MM.1S (cell line): ENCODE data around the gene HNF4A.

ENCODE experiments used
- DNase-seq: peaks from one replicate; pipeline ENCODE4 v3.0.0-alpha.2; 2015
- H2AFZ ChIP-seq: fragments of 300-600 bp; sonication (generic); 2 replicates; pipeline ENCODE4 v1.6.0; 2016; ENCODE audit warnings: antibody characterized with exemption, low read length
- H3F3A ChIP-seq: fragments of 300-600 bp; sonication (generic); 2 replicates; pipeline ENCODE4 v1.6.1; 2016; ENCODE audit warnings: mild to moderate bottlenecking, antibody characterized with exemption, low read length, moderate library complexity, mixed read lengths; ENCODE audit not compliant: insufficient read depth
- H3K27ac ChIP-seq: fragments of 300-600 bp; sonication (generic); 2 replicates; pipeline ENCODE4 v1.5.1; 2016; ENCODE audit warnings: mild to moderate bottlenecking, low read length
- H3K27me3 ChIP-seq: fragments of 300-600 bp; sonication (generic); replicated peaks from 2 replicates; pipeline ENCODE4 v1.6.0; 2016; ENCODE audit warnings: low read length; ENCODE audit not compliant: insufficient read depth
- H3K36me3 ChIP-seq: fragments of 300-600 bp; sonication (generic); replicated peaks from 2 replicates; pipeline ENCODE4 v1.6.1; 2016; ENCODE audit warnings: mild to moderate bottlenecking, low read length, mixed read lengths; ENCODE audit not compliant: insufficient read depth
- H3K4me1 ChIP-seq: fragments of 300-600 bp; sonication (generic); 2 replicates; pipeline ENCODE4 v1.6.1; 2016; ENCODE audit warnings: low read length, mixed read lengths
- H3K4me2 ChIP-seq: fragments of 300-600 bp; sonication (generic); 2 replicates; pipeline ENCODE4 v1.6.0; 2016; ENCODE audit warnings: low read depth, low read length
- H3K4me3 ChIP-seq: fragments of 300-600 bp; sonication (generic); 2 replicates; pipeline ENCODE4 v1.5.1; 2016; ENCODE audit warnings: low read length, mixed read lengths
- H3K79me2 ChIP-seq: fragments of 300-600 bp; sonication (generic); 2 replicates; pipeline ENCODE4 v1.6.1; 2016; ENCODE audit warnings: mixed run types, low read length, mixed read lengths
- H3K9ac ChIP-seq: fragments of 300-600 bp; sonication (generic); 2 replicates; pipeline ENCODE4 v1.6.1; 2016; ENCODE audit warnings: low read length, mixed read lengths
- H3K9me2 ChIP-seq: fragments of 300-600 bp; sonication (generic); replicated peaks from 2 replicates; pipeline ENCODE4 v1.6.1; 2016; ENCODE audit warnings: mild to moderate bottlenecking, low read length, mixed read lengths; ENCODE audit not compliant: insufficient read depth
- H3K9me3 ChIP-seq: fragments of 300-600 bp; sonication (generic); replicated peaks from 2 replicates; pipeline ENCODE4 v1.6.1; 2016; ENCODE audit warnings: mild to moderate bottlenecking, low read length, mixed read lengths; ENCODE audit not compliant: insufficient read depth
- H4K20me1 ChIP-seq: fragments of 300-600 bp; sonication (generic); 2 replicates; pipeline ENCODE4 v1.6.1; 2016; ENCODE audit warnings: mild to moderate bottlenecking, low read length, moderate library complexity, mixed read lengths; ENCODE audit not compliant: insufficient read depth
- EZH2 ChIP-seq: fragments of 300-600 bp; sonication (generic); optimal IDR thresholded peaks from 2 replicates; pipeline ENCODE3; 2017; ENCODE audit warnings: low read depth, mild to moderate bottlenecking, antibody characterized with exemption, low read length, mixed read lengths
- EZH2phosphoT487 ChIP-seq: fragments of 300-600 bp; sonication (generic); IDR thresholded peaks from 2 replicates; pipeline ENCODE4 v1.6.1; 2018; ENCODE audit warnings: antibody characterized with exemption, low read length
- TF ChIP-seq, protein P1 (sequence below): fragments of 300-600 bp; sonication (generic); IDR thresholded peaks from 2 replicates; pipeline ENCODE4 v1.5.1; 2016; ENCODE audit warnings: antibody characterized with exemption, low read length, mixed read lengths

Gene HNF4A

DNA sequence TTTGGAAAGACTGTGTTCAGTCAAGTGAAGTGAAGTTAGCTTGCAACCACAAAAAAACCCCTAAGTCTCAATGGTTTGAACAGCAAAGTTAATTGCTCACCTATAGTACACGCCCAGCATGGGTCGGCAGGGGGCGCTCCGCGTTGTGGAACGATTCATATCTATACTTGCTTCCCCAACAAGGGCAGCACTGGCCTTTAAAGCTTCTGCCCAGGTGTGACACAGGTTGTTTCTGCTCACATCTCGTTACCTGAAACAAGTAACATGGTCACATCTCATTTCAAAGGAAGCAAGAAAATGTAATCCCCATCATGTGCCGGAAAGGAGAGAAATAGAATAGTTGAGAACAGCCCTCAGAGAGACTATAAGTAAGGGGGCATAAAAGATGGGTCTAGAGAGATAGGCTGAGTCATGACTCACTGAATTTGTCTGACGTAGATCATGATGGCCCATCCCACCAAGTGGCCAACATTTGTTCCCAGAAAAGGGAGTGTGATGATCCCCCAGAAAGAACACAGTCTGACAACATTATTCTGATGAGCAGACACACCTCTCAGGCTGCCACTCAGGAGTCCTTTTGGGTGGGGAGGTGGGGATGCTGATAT lies 29.0 kb downstream of the HNF4A start:
- Histone ChIP-seq H3K9me3 (no peaks in the 10 kb centered on the region), H3K4me3 (no peak overlapping the region), H3K79me2 (no peaks in the 10 kb centered on the region), H3K4me1 (peaks cover 4% of the 10 kb centered on the region; the same call in 1 of the 2 replicates), H3K27me3 (peaks cover 8% of the 10 kb centered on the region), H3K9me2 (no peaks in the 10 kb centered on the region), H3K27ac (no peak overlapping the region), H3K9ac (no peak overlapping the region), H2AFZ (no peak overlapping the region), H3K4me2 (no peak overlapping the region), H4K20me1 (no peaks in the 10 kb centered on the region), H3F3A (no peaks in the 10 kb centered on the region), H3K36me3 (no peaks in the 10 kb centered on the region)
- DNase-seq: peak; percentile 79
- TF ChIP-seq EZH2: no peak
- TF ChIP-seq, protein P1, sequence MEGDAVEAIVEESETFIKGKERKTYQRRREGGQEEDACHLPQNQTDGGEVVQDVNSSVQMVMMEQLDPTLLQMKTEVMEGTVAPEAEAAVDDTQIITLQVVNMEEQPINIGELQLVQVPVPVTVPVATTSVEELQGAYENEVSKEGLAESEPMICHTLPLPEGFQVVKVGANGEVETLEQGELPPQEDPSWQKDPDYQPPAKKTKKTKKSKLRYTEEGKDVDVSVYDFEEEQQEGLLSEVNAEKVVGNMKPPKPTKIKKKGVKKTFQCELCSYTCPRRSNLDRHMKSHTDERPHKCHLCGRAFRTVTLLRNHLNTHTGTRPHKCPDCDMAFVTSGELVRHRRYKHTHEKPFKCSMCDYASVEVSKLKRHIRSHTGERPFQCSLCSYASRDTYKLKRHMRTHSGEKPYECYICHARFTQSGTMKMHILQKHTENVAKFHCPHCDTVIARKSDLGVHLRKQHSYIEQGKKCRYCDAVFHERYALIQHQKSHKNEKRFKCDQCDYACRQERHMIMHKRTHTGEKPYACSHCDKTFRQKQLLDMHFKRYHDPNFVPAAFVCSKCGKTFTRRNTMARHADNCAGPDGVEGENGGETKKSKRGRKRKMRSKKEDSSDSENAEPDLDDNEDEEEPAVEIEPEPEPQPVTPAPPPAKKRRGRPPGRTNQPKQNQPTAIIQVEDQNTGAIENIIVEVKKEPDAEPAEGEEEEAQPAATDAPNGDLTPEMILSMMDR: peak; percentile 92

DNA sequence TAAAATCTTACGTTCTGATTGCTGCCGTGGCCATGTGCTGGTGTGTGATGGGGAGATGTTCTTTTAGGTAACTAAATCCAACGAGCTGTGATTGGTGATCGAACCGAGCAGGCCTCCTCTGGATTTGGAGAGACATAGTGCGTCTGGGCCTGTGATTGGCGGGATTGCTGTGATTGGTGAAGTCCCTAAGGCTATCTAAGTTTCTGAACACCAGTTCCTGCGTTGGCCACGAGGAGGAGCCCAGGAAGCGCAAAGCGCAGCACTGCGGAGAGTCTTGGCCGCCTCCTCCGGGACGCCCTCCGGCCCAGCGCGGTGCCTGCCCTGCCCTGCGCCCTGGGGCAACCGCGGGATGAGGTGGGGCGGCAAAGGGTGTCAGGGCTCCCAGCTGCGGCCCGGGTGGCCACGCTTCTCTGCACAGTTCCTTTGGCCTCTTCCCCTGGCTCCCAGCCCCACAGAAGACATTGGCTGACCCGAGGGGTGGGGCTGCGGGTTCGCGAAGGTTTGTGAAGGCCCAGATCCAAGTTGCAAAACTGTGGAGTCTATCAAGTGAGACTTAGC lies 33.0 kb downstream of the HNF4A start:
- Histone ChIP-seq H3K27me3 (peaks cover 10% of the 10 kb centered on the region), H3K4me3 (peak overlapping the region; percentile 48), H3K9me3 (no peaks in the 10 kb centered on the region), H3K9me2 (no peaks in the 10 kb centered on the region), H3K79me2 (no peaks in the 10 kb centered on the region), H3K9ac (peak overlapping the region; percentile 13; the same call in 1 of the 2 replicates), H3F3A (no peaks in the 10 kb centered on the region), H3K4me2 (peak overlapping the region; percentile 89), H4K20me1 (no peaks in the 10 kb centered on the region), H3K36me3 (no peaks in the 10 kb centered on the region), H2AFZ (peak overlapping the region; percentile 67), H3K4me1 (no peaks in the 10 kb centered on the region), H3K27ac (no peak overlapping the region)
- peak; percentile 78 for DNase-seq
- no peak for TF ChIP-seq EZH2phosphoT487
- TF ChIP-seq, protein P1: peak; percentile 88

DNA sequence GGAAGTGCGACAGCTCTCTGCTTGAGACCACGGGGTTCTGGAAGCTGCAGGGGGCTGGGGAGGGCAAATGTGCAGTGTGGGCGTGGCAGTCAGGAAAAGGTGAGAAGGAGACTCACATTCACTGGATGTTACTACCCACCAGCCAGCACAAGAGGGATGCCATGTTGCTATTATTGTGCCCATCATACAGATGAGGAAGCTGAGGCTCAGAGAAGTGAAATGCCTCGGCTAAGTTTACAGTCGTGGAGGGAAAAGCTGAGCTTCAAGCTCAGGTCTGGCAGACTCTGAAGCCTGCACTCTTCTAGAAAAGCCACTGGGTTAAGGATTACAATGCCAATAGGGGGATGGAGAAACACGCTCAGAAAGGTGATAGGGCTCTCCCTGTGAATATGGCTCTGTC lies 34.4 kb downstream of the HNF4A start:
- no peak overlapping the region for H3K4me2 ChIP-seq
- no peaks in the 10 kb centered on the region for H4K20me1 ChIP-seq
- H3K79me2 ChIP-seq: no peaks in the 10 kb centered on the region
- H2AFZ ChIP-seq: no peak overlapping the region
- no peaks in the 10 kb centered on the region for H3K36me3 ChIP-seq
- no peaks in the 10 kb centered on the region for H3K9me3 ChIP-seq
- DNase-seq: no peak
- H3F3A ChIP-seq: no peaks in the 10 kb centered on the region
- no peak overlapping the region for H3K27ac ChIP-seq
- peaks cover 11% of the 10 kb centered on the region for H3K27me3 ChIP-seq
- no peak overlapping the region for H3K9ac ChIP-seq
- TF ChIP-seq EZH2: no peak
- TF ChIP-seq EZH2phosphoT487: no peak
- TF ChIP-seq, protein P1: no peak
- no peaks in the 10 kb centered on the region for H3K9me2 ChIP-seq
- H3K4me3 ChIP-seq: no peak overlapping the region
- H3K4me1 ChIP-seq: no peaks in the 10 kb centered on the region
